ENCODE results near the gene CIROP. TPM values are rescaled to one million over a fixed set of nuclear protein-coding genes. Genes with fewer than 3 reads are reported as not detected.

The CIROP gene
- total and polyA plus RNA-seq, 4 donors, result 0.06 to 0.61 (median 0.10) TPM

GRCh38 chr14:23097786-23098185, 7.0 kb downstream of the CIROP start:
- Histone ChIP-seq H3K27ac (ENCODE audit: low read depth, low read length) (no peak overlapping the region), H3K27me3 (ENCODE audit: control insufficient read depth, insufficient read depth, low read length) (no peaks in the 10 kb centered on the region), H3K4me1 (ENCODE audit: control insufficient read depth, insufficient read depth, low read length) (peaks cover 9% of the 10 kb centered on the region), H3K36me3 (ENCODE audit: control insufficient read depth, insufficient read depth, low read length) (no peaks in the 10 kb centered on the region), H3K9me3 (ENCODE audit: control insufficient read depth, insufficient read depth, low read length) (no peaks in the 10 kb centered on the region), H3K4me3 (ENCODE audit: low read depth, low read length) (no peak overlapping the region)
- 82% methylated on average over 7 of the region's 7 CpGs for WGBS (ENCODE audit: insufficient coverage)
- DNase-seq (ENCODE audit: low read depth in 4 of 6, low spot score in 6 of 6), result no peak

GRCh38 chr14:23095196-23096108, 9.3 kb downstream of the CIROP start, which contains the start of gene C14orf119:
TSS of gene C14orf119 (plus strand) at chr14:23095505. CDS start at chr14:23097659, 2,154 bp downstream.
- Histone ChIP-seq H3K4me3 (ENCODE audit: low read depth, low read length) (peak within 1 kb of the TSS; percentile 99), H3K27ac (ENCODE audit: low read depth, low read length) (peak within 1 kb of the TSS; percentile 99), H3K27me3 (ENCODE audit: control insufficient read depth, insufficient read depth, low read length) (no peaks in the 10 kb centered on the region), H3K9me3 (ENCODE audit: control insufficient read depth, insufficient read depth, low read length) (no peaks in the 10 kb centered on the region), H3K4me1 (ENCODE audit: control insufficient read depth, insufficient read depth, low read length) (peaks cover 9% of the 10 kb centered on the region), H3K36me3 (ENCODE audit: control insufficient read depth, insufficient read depth, low read length) (peaks cover 11% of the 10 kb centered on the region)
- WGBS (ENCODE audit: insufficient coverage), result 0% methylated on average over 45 of the region's 46 CpGs
- peak in 5 of 6 donors; percentile 99 to 100 (median 100) for DNase-seq (ENCODE audit: low read depth in 4 of 6, low spot score in 6 of 6)

GRCh38 chr14:23094666-23095195, 10.1 kb downstream of the CIROP start, which contains the start of gene ACIN1:
TSS of gene ACIN1 (minus strand) at chr14:23095136. CDS start at chr14:23095112, 24 bp downstream.
- DNase-seq (ENCODE audit: low read depth in 4 of 6, low spot score in 6 of 6), result peak; percentile 74 to 99 (median 89)
- Histone ChIP-seq H3K36me3 (ENCODE audit: control insufficient read depth, insufficient read depth, low read length) (peaks cover 14% of the 10 kb centered on the region), H3K4me1 (ENCODE audit: control insufficient read depth, insufficient read depth, low read length) (peaks cover 9% of the 10 kb centered on the region), H3K4me3 (ENCODE audit: low read depth, low read length) (peak within 1 kb of the TSS; percentile 99), H3K27me3 (ENCODE audit: control insufficient read depth, insufficient read depth, low read length) (no peaks in the 10 kb centered on the region), H3K9me3 (ENCODE audit: control insufficient read depth, insufficient read depth, low read length) (no peaks in the 10 kb centered on the region), H3K27ac (ENCODE audit: low read depth, low read length) (peak within 1 kb of the TSS; percentile 99)
- WGBS (ENCODE audit: insufficient coverage), result under 1% methylated on average over 52 of the region's 55 CpGs

DNA sequence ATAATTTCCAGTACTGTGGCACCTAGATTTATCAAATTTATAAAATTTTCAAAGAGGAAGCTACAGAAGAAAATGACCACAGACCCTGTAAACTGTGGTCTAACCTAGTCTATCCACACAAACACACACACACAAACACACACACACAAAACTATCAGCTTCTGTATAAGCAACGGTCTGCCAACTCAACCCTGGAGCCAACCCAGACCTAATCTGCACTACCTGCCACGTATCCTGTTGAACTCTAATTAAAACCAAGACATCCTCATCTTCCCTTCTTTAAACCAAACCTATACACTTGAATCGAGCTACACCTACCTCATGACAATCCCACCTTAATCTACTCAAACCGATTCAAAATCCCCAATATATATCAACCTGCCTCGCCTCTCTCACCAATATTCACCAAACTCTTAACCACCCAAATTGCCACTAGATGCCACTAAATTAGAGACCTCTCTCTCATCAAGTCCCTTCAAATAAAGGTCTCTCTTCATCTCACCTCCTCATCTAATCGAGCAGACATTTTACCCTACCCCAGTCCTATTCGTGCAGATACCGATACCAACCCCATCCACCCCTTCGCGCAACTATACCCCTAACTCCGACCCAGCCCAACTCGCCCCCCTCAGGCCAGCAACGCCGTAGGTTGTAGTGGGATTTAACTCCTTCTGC, 10.7 kb downstream of the CIROP start:
- Histone ChIP-seq H3K27me3 (ENCODE audit: control insufficient read depth, insufficient read depth, low read length) (no peaks in the 10 kb centered on the region), H3K4me3 (ENCODE audit: low read depth, low read length) (peak overlapping the region; percentile 99), H3K4me1 (ENCODE audit: control insufficient read depth, insufficient read depth, low read length) (peaks cover 9% of the 10 kb centered on the region), H3K27ac (ENCODE audit: low read depth, low read length) (peak overlapping the region; percentile 99), H3K36me3 (ENCODE audit: control insufficient read depth, insufficient read depth, low read length) (peaks cover 17% of the 10 kb centered on the region), H3K9me3 (ENCODE audit: control insufficient read depth, insufficient read depth, low read length) (no peaks in the 10 kb centered on the region)
- WGBS (ENCODE audit: insufficient coverage), result 7% methylated on average over 6 of the region's 14 CpGs
- no peak for DNase-seq (ENCODE audit: low read depth in 4 of 6, low spot score in 6 of 6)

DNA sequence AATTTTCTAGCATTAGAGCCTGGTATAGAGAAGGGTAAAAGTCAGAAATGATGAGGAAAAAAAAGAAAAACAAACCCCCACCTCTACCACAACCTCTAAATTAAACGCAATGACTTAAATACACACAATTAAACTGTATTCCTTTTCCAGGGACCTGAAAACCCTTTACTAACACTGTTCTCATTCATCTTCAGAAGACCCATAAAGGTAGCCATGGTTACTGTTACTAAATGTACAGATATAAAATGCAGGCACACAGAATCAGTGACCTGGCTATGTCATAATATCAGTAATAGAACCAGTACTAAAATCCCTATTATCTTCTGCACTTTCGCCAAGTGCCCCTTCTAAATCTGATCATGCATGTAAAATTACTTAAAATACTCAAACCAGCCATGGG, 11.3 kb downstream of the CIROP start:
- peaks cover 9% of the 10 kb centered on the region for H3K4me1 ChIP-seq (ENCODE audit: control insufficient read depth, insufficient read depth, low read length)
- 78% methylated on average over 1 of the region's 2 CpGs for WGBS (ENCODE audit: insufficient coverage)
- no peak for DNase-seq (ENCODE audit: low read depth in 4 of 6, low spot score in 6 of 6)

DNA sequence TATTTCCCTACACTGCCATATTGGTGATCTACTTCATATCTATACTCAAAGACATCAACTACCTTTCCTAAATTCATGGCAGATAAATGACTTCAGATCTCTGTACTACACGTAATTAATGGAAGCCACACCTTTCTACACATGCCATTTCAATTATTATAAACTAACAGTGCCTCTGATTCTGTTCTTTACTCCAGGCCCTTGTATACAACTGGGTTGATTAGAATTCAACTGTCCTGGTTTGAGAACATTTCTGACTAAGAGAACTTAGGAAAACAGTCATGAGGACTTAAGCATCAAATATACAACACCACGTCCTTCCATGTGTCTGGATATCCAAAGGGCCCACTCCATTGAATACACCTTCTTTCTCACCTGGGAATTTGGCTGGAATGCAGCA, 11.7 kb downstream of the CIROP start:
- H3K27ac ChIP-seq (ENCODE audit: low read depth, low read length), result no peak overlapping the region
- WGBS (ENCODE audit: insufficient coverage), result 100% methylated on average over 1 of the region's 2 CpGs
- no peaks in the 10 kb centered on the region for H3K27me3 ChIP-seq (ENCODE audit: control insufficient read depth, insufficient read depth, low read length)

More for the DNA sequence above, 11.3 kb downstream of the CIROP start:
- H3K27ac ChIP-seq (ENCODE audit: low read depth, low read length), result no peak overlapping the region
- H3K27me3 ChIP-seq (ENCODE audit: control insufficient read depth, insufficient read depth, low read length), result no peaks in the 10 kb centered on the region
- H3K36me3 ChIP-seq (ENCODE audit: control insufficient read depth, insufficient read depth, low read length), result peaks cover 21% of the 10 kb centered on the region
- H3K9me3 ChIP-seq (ENCODE audit: control insufficient read depth, insufficient read depth, low read length), result no peaks in the 10 kb centered on the region
- peak overlapping the region; percentile 99 for H3K4me3 ChIP-seq (ENCODE audit: low read depth, low read length)

GRCh38 chr14:23091294-23092225, 13.2 kb downstream of the CIROP start:
- no peak overlapping the region for H3K27ac ChIP-seq (ENCODE audit: low read depth, low read length)
- no peak overlapping the region for H3K4me3 ChIP-seq (ENCODE audit: low read depth, low read length)
- DNase-seq (ENCODE audit: low read depth in 4 of 6, low spot score in 6 of 6), result no peak
- peaks cover 22% of the 10 kb centered on the region for H3K36me3 ChIP-seq (ENCODE audit: control insufficient read depth, insufficient read depth, low read length)
- H3K4me1 ChIP-seq (ENCODE audit: control insufficient read depth, insufficient read depth, low read length), result peaks cover 6% of the 10 kb centered on the region
- 90% methylated on average over 4 of the region's 12 CpGs for WGBS (ENCODE audit: insufficient coverage)
- no peaks in the 10 kb centered on the region for H3K27me3 ChIP-seq (ENCODE audit: control insufficient read depth, insufficient read depth, low read length)
- no peaks in the 10 kb centered on the region for H3K9me3 ChIP-seq (ENCODE audit: control insufficient read depth, insufficient read depth, low read length)

More for the DNA sequence above, 11.7 kb downstream of the CIROP start:
- Histone ChIP-seq H3K9me3 (ENCODE audit: control insufficient read depth, insufficient read depth, low read length) (no peaks in the 10 kb centered on the region), H3K36me3 (ENCODE audit: control insufficient read depth, insufficient read depth, low read length) (peaks cover 21% of the 10 kb centered on the region), H3K4me3 (ENCODE audit: low read depth, low read length) (no peak overlapping the region), H3K4me1 (ENCODE audit: control insufficient read depth, insufficient read depth, low read length) (peaks cover 9% of the 10 kb centered on the region)
- no peak for DNase-seq (ENCODE audit: low read depth in 4 of 6, low spot score in 6 of 6)

GRCh38 chr14:23090254-23090636, 14.5 kb downstream of the CIROP start:
- Histone ChIP-seq H3K4me1 (ENCODE audit: control insufficient read depth, insufficient read depth, low read length) (no peaks in the 10 kb centered on the region), H3K27me3 (ENCODE audit: control insufficient read depth, insufficient read depth, low read length) (no peaks in the 10 kb centered on the region), H3K9me3 (ENCODE audit: control insufficient read depth, insufficient read depth, low read length) (no peaks in the 10 kb centered on the region), H3K27ac (ENCODE audit: low read depth, low read length) (no peak overlapping the region), H3K36me3 (ENCODE audit: control insufficient read depth, insufficient read depth, low read length) (peaks cover 24% of the 10 kb centered on the region), H3K4me3 (ENCODE audit: low read depth, low read length) (no peak overlapping the region)
- DNase-seq (ENCODE audit: low read depth in 4 of 6, low spot score in 6 of 6), result no peak
- WGBS (ENCODE audit: insufficient coverage), result 60% methylated on average over 1 of the region's 4 CpGs

Measured in spinal cord (tissue), 10 donors.